HEK293 (cell line): ENCODE data around the gene CARS1.

Experiments used
- BCL11A ChIP-seq: fragments of 450-650 bp; formaldehyde crosslinking; IDR thresholded peaks from 2 replicates; pipeline ENCODE4 v1.5.1; 2016; ENCODE audit warnings: low read depth, missing biosample characterization, missing genetic modification characterization
- CTCF ChIP-seq: fragments of 450-650 bp; formaldehyde crosslinking; IDR thresholded peaks from 2 replicates; pipeline ENCODE4 v1.5.1; 2016; ENCODE audit warnings: missing biosample characterization, missing genetic modification characterization
- INSM2 ChIP-seq: fragments of 450-650 bp; formaldehyde crosslinking; IDR thresholded peaks from 2 replicates; pipeline ENCODE4 v1.5.1; 2016; ENCODE audit warnings: missing biosample characterization, missing genetic modification characterization
- KLF10 ChIP-seq: fragments of 450-650 bp; IDR thresholded peaks from 2 replicates; pipeline ENCODE4 v1.5.1; 2018; ENCODE audit warnings: missing biosample characterization, mild to moderate bottlenecking, missing genetic modification characterization
- SP2 ChIP-seq: fragments of 450-650 bp; formaldehyde crosslinking; IDR thresholded peaks from 2 replicates; pipeline ENCODE4 v1.5.1; 2016; ENCODE audit warnings: missing biosample characterization, missing genetic modification characterization
- ZNF112 ChIP-seq: fragments of 450-650 bp; formaldehyde crosslinking; IDR thresholded peaks from 2 replicates; pipeline ENCODE4 v1.5.0; 2017; ENCODE audit warnings: missing biosample characterization, missing genetic modification characterization
- ZNF133 ChIP-seq: fragments of 450-650 bp; formaldehyde crosslinking; IDR thresholded peaks from 2 replicates; pipeline ENCODE4 v1.5.1; 2016; ENCODE audit warnings: missing biosample characterization, missing genetic modification characterization
- ZNF146 ChIP-seq: fragments of 450-650 bp; formaldehyde crosslinking; IDR thresholded peaks from 2 replicates; pipeline ENCODE4 v1.5.1; 2016; ENCODE audit warnings: missing biosample characterization, missing genetic modification characterization
- ZNF324 ChIP-seq: fragments of 450-650 bp; formaldehyde crosslinking; IDR thresholded peaks from 2 replicates; pipeline ENCODE4 v1.5.1; 2016; ENCODE audit warnings: missing biosample characterization, missing genetic modification characterization
- ZNF626 ChIP-seq: fragments of 450-650 bp; sonication (Bioruptor Pico); formaldehyde crosslinking; IDR thresholded peaks from 2 replicates; pipeline ENCODE4 v1.5.1; 2018; ENCODE audit warnings: missing biosample characterization, missing genetic modification characterization, inconsistent platforms
- ZNF830 ChIP-seq: fragments of 450-650 bp; IDR thresholded peaks from 2 replicates; pipeline ENCODE4 v1.5.0; 2018; ENCODE audit warnings: missing biosample characterization, missing genetic modification characterization, low read depth, mild to moderate bottlenecking, moderate library complexity
- TF ChIP-seq, protein P1 (sequence below): fragments of 450-650 bp; formaldehyde crosslinking; IDR thresholded peaks from 2 replicates; pipeline ENCODE4 v1.5.1; 2016; ENCODE audit warnings: missing biosample characterization, missing genetic modification characterization

DNA sequence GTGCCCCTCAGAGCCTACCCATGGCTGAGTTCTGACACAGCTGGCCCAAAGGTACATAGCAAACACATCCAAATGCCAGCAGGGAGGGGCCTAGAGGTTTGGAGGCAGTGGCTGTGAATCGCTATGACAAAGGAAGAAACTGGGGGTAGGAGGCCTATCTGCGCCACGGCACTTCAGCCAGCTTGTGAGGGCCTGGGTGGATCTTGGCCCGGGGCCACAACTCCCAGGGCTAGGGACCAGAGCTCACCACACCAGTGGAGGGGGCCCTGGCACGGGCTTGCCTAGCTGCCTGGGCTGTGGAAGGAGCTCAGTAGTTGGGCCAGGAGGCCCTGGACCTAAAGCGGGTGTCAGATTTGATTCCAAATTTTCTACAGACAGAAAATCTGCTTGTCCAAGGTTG, 55.7 kb downstream of the CARS1 start:
- no peak for TF ChIP-seq ZNF112 (tag by site-specific recombination)
- no peak for TF ChIP-seq KLF10 (tag by site-specific recombination)
- TF ChIP-seq BCL11A (tag by site-specific recombination), result no peak
- TF ChIP-seq CTCF (tag by site-specific recombination), result no peak
- no peak for TF ChIP-seq SP2 (tag by site-specific recombination)
- no peak for TF ChIP-seq ZNF830 (tag by site-specific recombination)
- TF ChIP-seq ZNF626 (tag by site-specific recombination), result no peak
- TF ChIP-seq ZNF146 (tag by site-specific recombination), result no peak
- no peak for TF ChIP-seq ZNF324 (tag by site-specific recombination)
- no peak for TF ChIP-seq ZNF133 (tag by site-specific recombination)
- TF ChIP-seq, protein P1, sequence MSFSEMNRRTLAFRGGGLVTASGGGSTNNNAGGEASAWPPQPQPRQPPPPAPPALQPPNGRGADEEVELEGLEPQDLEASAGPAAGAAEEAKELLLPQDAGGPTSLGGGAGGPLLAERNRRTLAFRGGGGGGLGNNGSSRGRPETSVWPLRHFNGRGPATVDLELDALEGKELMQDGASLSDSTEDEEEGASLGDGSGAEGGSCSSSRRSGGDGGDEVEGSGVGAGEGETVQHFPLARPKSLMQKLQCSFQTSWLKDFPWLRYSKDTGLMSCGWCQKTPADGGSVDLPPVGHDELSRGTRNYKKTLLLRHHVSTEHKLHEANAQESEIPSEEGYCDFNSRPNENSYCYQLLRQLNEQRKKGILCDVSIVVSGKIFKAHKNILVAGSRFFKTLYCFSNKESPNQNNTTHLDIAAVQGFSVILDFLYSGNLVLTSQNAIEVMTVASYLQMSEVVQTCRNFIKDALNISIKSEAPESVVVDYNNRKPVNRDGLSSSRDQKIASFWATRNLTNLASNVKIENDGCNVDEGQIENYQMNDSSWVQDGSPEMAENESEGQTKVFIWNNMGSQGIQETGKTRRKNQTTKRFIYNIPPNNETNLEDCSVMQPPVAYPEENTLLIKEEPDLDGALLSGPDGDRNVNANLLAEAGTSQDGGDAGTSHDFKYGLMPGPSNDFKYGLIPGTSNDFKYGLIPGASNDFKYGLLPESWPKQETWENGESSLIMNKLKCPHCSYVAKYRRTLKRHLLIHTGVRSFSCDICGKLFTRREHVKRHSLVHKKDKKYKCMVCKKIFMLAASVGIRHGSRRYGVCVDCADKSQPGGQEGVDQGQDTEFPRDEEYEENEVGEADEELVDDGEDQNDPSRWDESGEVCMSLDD, result no peak
- TF ChIP-seq INSM2, result no peak
